Upper lobe of right lung (tissue), 1 donor: ENCODE measurements around the gene SSBP3. TPM values are rescaled to one million over a fixed set of nuclear protein-coding genes. Genes with fewer than 3 reads are reported as not detected.

Experiments
- ATAC-seq: fragments of 200-7000 bp; cut with Tn5 transposase; one replicate; pipeline ENCODE4 v1.9.1; 2020; ENCODE audit warnings: mild to moderate bottlenecking, moderate library complexity
- DNase-seq: peaks from one replicate; pipeline ENCODE4 v3.0.0-alpha.2; 2020
- H3K27ac ChIP-seq: fragments of 200-600 bp; one replicate; pipeline ENCODE4 v1.8.0; 2022
- H3K27me3 ChIP-seq: fragments of 200-600 bp; one replicate; pipeline ENCODE4 v1.8.0; 2022; ENCODE audit warnings: mild to moderate bottlenecking
- H3K36me3 ChIP-seq: fragments of 200-600 bp; one replicate; pipeline ENCODE4 v1.8.0; 2022
- H3K4me1 ChIP-seq: fragments of 200-600 bp; one replicate; pipeline ENCODE4 v1.8.0; 2022
- H3K4me3 ChIP-seq: fragments of 200-600 bp; one replicate; pipeline ENCODE4 v1.8.0; 2022; ENCODE audit warnings: mild to moderate bottlenecking
- H3K9me3 ChIP-seq: fragments of 200-600 bp; one replicate; pipeline ENCODE4 v1.8.0; 2022
- intact Hi-C: fragments of 100-400 bp; cut with DNase I; formaldehyde crosslinking; loops from one replicate; pipeline ENCODE4 v1.11.0; 2022
- total RNA-seq: library from RNA; stranded (reverse); fragmentation: NEBNext Ultra II Directional; extraction: Animal tissue kit (Norgen Biotek cat#: 25700); gene quantifications from one replicate; pipeline ENCODE4 v1.2.1, GENCODE V29; 2021
- TF ChIP-seq, protein P1 (sequence below): fragments of 200-600 bp; IDR thresholded peaks from one replicate; pipeline ENCODE4 v1.8.0; 2022; ENCODE audit warnings: antibody characterized with exemption
- donor health status: DM: no; HTN: yes; CAD: no; lungs with severe emphysema.

The SSBP3 gene
- total RNA-seq, 1 donor from 2014 or later, result 40.4 TPM

DNA sequence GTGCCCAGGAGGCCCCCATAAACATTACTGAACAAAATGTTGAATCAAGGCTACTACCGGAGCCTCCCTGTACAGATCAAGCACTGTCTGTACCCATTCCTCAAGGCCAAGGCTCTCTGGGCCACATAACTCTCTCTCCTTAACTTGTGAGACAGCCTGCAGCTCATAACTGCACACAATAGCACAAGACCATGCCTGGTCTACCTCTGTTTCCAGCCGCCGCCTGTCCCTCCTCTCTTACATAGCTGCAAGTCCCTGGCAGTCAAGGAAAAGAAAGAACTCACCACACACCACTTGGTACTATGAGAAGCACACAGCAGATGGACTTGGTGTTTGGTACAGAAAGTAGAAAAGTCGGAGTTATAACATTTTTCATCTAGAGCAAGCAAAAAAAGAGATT is 91.1 kb downstream of the SSBP3 start:
- Histone ChIP-seq H3K27ac (no peak overlapping the region), H3K36me3 (no peaks in the 10 kb centered on the region), H3K4me1 (peaks cover 41% of the 10 kb centered on the region), H3K27me3 (no peaks in the 10 kb centered on the region), H3K4me3 (no peak overlapping the region), H3K9me3 (no peaks in the 10 kb centered on the region)
- TF ChIP-seq, protein P1, sequence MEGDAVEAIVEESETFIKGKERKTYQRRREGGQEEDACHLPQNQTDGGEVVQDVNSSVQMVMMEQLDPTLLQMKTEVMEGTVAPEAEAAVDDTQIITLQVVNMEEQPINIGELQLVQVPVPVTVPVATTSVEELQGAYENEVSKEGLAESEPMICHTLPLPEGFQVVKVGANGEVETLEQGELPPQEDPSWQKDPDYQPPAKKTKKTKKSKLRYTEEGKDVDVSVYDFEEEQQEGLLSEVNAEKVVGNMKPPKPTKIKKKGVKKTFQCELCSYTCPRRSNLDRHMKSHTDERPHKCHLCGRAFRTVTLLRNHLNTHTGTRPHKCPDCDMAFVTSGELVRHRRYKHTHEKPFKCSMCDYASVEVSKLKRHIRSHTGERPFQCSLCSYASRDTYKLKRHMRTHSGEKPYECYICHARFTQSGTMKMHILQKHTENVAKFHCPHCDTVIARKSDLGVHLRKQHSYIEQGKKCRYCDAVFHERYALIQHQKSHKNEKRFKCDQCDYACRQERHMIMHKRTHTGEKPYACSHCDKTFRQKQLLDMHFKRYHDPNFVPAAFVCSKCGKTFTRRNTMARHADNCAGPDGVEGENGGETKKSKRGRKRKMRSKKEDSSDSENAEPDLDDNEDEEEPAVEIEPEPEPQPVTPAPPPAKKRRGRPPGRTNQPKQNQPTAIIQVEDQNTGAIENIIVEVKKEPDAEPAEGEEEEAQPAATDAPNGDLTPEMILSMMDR, result no peak
- intact Hi-C loops, result no loop called here
- DNase-seq (no peak), ATAC-seq (no peak)

DNA sequence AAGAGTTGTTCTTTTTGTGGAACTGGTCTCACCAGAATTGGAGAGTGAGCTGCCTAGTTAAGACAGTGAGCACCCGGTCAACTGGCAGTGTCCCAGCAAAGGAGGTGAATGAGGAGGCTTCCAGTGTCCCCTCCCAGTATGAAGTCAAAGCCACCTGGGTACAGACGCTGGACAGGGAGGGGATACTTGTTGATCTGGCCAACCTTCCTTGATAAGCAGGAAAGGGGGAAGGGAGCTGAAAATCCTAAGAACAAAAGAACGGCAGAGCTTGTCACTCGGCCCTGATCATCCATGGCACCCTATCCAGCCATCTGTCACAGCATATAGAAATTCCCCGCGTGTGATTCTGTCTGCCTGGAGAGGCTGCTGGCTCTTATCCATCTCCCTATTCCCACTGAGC is 91.5 kb downstream of the SSBP3 start:
- H3K27ac ChIP-seq, result no peak overlapping the region
- intact Hi-C loops, result no loop called here

DNA sequence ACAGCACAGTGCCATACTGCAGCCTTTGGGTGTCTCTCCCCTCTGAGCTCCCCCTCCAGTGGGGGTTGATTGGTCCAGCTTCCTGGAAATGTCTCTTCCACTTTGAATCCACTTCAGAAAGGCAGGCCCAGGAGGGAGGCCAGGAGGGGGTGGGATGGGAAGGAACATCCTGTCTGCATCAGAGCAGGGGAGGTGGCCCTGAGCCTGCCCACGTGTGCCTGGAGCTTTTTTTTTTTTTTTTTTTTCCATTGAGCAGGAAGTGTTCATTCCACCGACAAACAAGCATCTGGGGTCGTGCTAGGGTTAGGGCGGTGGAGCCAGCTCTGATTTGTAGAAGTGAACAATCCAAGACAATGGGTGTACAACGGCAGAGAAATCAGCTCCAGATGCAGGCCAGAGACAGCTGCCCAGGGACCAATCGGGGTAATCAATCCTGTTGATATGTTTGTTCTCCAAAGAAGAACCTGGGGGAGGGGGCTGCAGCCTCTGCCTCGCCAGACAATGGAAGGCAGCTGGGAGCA is 93.3 kb downstream of the SSBP3 start:
- TF ChIP-seq, protein P1, result no peak
- H3K9me3 ChIP-seq, result no peaks in the 10 kb centered on the region
- no peak for DNase-seq
- H3K27ac ChIP-seq, result peak overlapping the region; percentile 51
- H3K36me3 ChIP-seq, result no peaks in the 10 kb centered on the region
- no peak overlapping the region for H3K4me3 ChIP-seq
- ATAC-seq, result peak; percentile 63
- peaks cover 47% of the 10 kb centered on the region for H3K4me1 ChIP-seq
- H3K27me3 ChIP-seq, result no peaks in the 10 kb centered on the region
- intact Hi-C loops, result no loop called here

More for the DNA sequence above, 91.5 kb downstream of the SSBP3 start:
- TF ChIP-seq, protein P1, result no peak
- ATAC-seq (peak; percentile 48), DNase-seq (no peak)
- H3K9me3 ChIP-seq, result no peaks in the 10 kb centered on the region
- no peaks in the 10 kb centered on the region for H3K36me3 ChIP-seq
- no peak overlapping the region for H3K4me3 ChIP-seq
- H3K27me3 ChIP-seq, result no peaks in the 10 kb centered on the region
- peaks cover 45% of the 10 kb centered on the region for H3K4me1 ChIP-seq

DNA sequence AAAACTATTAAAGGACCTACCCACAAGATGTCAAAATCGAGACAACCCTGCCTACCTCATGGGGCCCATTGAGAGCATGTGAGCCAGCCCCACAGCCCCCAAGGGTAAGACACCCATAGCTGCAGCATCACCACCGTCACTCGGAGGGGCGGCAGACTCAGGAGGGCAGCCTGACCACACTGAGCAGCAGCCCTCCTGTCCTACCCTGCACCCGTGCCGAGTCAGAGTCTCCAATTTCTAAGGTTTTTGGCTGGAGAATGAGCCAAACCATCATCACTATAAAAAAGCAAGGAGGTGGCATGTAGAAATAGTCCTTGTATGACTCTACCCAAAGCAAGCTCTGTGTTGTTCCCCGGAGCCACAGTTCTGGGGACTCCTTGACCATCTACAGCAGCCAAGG is 94.7 kb downstream of the SSBP3 start:
- H3K4me3 ChIP-seq, result no peak overlapping the region
- no peaks in the 10 kb centered on the region for H3K36me3 ChIP-seq
- no peaks in the 10 kb centered on the region for H3K9me3 ChIP-seq
- H3K4me1 ChIP-seq, result peaks cover 47% of the 10 kb centered on the region
- DNase-seq (no peak), ATAC-seq (no peak)
- TF ChIP-seq, protein P1, result no peak
- intact Hi-C loops, result no loop called here
- H3K27ac ChIP-seq, result no peak overlapping the region
- H3K27me3 ChIP-seq, result no peaks in the 10 kb centered on the region

DNA sequence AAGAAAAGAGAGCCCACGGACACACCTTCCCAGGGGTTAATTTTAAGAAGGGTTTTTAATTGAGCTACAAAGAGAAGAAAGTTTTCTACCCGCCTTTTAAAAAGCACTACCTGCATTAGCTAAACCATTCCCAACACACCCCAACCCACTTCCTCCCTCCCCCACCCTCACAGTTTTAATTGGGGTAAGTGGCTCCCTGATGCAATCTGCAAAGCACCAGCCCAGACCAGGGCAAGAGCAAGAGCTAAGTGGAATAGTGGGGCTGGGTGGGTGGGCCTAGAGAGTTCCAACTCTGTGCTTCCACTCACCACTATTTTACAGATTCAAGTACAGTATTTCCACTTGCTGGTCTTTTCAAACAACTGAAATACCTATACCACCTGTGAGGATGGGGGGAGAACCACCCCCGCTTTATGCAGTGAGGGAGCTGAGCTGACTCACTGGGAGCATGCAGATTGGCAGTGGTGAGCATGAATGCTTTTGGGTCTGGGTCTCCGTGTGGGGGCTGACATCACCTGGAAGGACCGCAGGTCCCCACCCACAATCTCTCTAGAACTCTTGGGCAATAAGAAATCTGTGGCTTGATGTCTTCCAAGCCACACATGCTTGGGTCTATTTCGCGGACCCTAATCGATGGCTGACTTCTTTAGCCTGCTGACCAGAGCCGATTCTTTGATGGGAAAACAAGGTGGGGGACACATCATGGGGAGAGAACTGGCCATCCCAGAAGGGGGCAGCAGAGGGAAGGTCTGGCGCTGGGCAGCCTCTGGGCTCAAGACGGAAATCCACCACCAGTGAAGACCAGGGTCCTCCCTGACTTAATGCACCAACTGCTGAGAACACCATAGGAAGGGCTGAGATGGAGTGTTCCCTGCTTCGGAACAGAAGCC is 95.5 kb downstream of the SSBP3 start:
- DNase-seq (no peak), ATAC-seq (peak; percentile 66)
- Histone ChIP-seq H3K27ac (no peak overlapping the region), H3K27me3 (no peaks in the 10 kb centered on the region), H3K36me3 (no peaks in the 10 kb centered on the region), H3K4me3 (no peak overlapping the region), H3K9me3 (no peaks in the 10 kb centered on the region), H3K4me1 (peaks cover 47% of the 10 kb centered on the region)
- TF ChIP-seq, protein P1, result peak; percentile 60
- intact Hi-C loops, result no loop called here
